ENCODE results near the gene NAA60.

NAA60 gene

GRCh38 chr16:3513892-3514583 lies 70.6 kb downstream of the NAA60 start:
- peak; percentile 48 for DNase-seq

- DNase-seq, result no peak
Observed at GRCh38 chr16:3514621-3515020, 71.1 kb downstream of the NAA60 start.

DNA sequence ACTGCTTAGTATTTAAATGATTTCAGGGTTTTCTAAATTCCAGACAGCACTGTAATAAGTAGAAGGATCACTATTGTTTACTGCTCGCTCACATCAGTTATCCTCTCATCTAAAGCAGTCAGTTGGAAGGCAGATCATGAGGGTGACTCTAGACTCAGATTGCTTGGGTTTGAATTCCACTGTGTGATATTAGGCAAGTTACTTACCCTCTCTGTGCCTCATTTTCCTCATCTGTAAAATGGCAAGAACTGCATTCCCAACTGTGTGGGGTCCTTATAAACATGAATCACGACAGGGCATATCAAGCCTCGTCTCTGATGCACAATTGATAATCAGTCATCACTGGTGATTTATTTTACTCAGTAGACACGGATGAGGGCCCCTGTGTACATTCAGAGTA lies 72.4 kb downstream of the NAA60 start:
- DNase-seq, result no peak

GRCh38 chr16:3518292-3518985 lies 75.0 kb downstream of the NAA60 start:
- no peak for DNase-seq

- DNase-seq, result no peak
Observed at GRCh38 chr16:3518986-3519348, 75.5 kb downstream of the NAA60 start.

DNA sequence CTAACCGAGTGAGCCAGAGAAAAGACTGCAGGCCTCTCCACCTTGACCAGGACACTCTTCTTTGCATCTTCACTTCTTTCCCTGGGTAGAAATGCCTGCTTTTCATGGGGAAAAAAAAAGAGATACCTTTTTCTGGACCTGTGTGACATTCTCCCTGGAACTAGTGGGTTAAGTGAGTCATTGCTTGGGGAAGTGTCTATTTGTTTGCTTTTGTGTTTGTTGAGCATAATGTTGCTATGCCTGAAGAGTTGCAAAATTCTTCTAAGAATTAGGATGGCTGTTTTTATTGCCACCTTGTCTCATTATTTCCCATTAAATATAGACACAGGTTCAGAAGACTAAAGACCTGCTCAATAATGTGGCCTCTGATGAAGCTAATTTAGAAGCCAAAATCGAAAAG lies 76.1 kb downstream of the NAA60 start:
- DNase-seq, result no peak

GRCh38 chr16:3520413-3520812 lies 76.9 kb downstream of the NAA60 start:
- no peak for DNase-seq

GRCh38 chr16:3520841-3521240 lies 77.4 kb downstream of the NAA60 start:
- no peak for DNase-seq

GRCh38 chr16:3523281-3523680 lies 79.8 kb downstream of the NAA60 start:
- DNase-seq, result no peak

DNA sequence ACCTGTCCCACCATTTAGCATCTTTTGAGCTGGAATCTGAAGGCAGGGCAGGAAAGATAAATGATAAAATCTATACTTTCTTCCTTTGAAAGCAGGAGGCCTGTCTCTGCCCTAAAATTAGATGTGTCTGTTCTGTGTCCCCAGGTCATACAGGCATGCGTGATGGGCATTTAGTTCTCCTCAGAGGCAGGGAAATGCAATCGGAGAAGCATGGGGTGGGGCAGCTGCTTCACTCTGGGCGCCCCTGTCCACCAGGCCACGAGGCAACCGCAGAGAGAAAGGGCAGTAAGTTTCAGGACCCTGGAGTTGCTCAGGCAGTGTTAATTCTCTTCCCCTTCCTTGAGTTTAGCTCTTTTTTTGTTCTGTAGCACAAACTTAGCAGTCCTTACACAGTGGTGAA lies 82.5 kb downstream of the NAA60 start:
- no peak for DNase-seq

GRCh38 chr16:3527216-3527829 lies 83.8 kb downstream of the NAA60 start:
- DNase-seq, result peak; percentile 1

- DNase-seq, result no peak
Observed at GRCh38 chr16:3528406-3528805, 84.9 kb downstream of the NAA60 start.

GRCh38 chr16:3529175-3529574 lies 85.7 kb downstream of the NAA60 start:
- no peak for DNase-seq

GRCh38 chr16:3530371-3530914 lies 87.0 kb downstream of the NAA60 start:
- no peak for DNase-seq

- no peak for DNase-seq
Observed at GRCh38 chr16:3532741-3533140, 89.3 kb downstream of the NAA60 start.

DNA sequence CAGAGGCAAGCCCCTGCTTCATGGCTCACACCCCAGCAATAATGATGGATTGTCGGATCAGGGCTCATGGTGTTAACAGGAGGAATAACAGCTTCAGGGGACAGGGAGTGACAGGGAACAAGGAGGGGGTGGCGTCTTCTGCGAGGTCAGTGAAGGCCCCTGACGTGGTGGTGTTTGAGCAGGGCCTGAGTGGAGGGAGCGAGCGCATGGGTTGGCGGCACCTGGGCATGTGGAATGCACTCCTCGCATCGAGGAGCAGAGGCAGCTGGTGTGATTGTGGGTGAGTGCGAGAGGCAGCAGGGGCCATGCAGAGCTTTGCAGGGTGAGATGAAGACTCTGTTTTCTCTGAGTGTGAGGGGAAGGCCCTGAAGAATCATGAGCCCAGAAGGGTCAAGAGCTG lies 90.6 kb downstream of the NAA60 start:
- no peak for DNase-seq

GRCh38 chr16:3536271-3536731 lies 92.8 kb downstream of the NAA60 start:
- no peak for DNase-seq
